ENCODE data around the gene ORC5.

- TF ChIP-seq POLR2A (IDR thresholded peaks at IDR 0.05; ENCODE audit: low read length): no peak
- no peak for TF ChIP-seq GATA1 (IDR thresholded peaks at IDR 0.05; ENCODE audit: low read depth, low read length)
Measured at GRCh38 chr7:104174798-104175197, 33.0 kb downstream of the ORC5 start.
